ENCODE data around the gene TMEM266.

GRCh38 chr15:76179023-76179422 is 119.2 kb downstream of the TMEM266 start:
- TF ChIP-seq, protein P1, sequence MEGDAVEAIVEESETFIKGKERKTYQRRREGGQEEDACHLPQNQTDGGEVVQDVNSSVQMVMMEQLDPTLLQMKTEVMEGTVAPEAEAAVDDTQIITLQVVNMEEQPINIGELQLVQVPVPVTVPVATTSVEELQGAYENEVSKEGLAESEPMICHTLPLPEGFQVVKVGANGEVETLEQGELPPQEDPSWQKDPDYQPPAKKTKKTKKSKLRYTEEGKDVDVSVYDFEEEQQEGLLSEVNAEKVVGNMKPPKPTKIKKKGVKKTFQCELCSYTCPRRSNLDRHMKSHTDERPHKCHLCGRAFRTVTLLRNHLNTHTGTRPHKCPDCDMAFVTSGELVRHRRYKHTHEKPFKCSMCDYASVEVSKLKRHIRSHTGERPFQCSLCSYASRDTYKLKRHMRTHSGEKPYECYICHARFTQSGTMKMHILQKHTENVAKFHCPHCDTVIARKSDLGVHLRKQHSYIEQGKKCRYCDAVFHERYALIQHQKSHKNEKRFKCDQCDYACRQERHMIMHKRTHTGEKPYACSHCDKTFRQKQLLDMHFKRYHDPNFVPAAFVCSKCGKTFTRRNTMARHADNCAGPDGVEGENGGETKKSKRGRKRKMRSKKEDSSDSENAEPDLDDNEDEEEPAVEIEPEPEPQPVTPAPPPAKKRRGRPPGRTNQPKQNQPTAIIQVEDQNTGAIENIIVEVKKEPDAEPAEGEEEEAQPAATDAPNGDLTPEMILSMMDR (IDR thresholded peaks at IDR 0.05), result no peak
- no peak for TF ChIP-seq POLR2AphosphoS5 (IDR thresholded peaks at IDR 0.05)
- no peak for TF ChIP-seq EP300 (IDR thresholded peaks at IDR 0.05)
- TF ChIP-seq POLR2A (IDR thresholded peaks at IDR 0.05), result no peak

Measured in stomach (tissue), 4 donors.